Activated naive CD8-positive, alpha-beta T cell treated with anti-CD3 and anti-CD28 coated beads, Interleukin-2, amount 10 ng/mL, durations not matched to agents 7 days and 5 days (primary cell): ENCODE data around the gene KLF3. TPM values are rescaled to one million over a fixed set of nuclear protein-coding genes. Genes with fewer than 3 reads are reported as not detected.
A peak's percentile ranks its signal among the peaks of the same experiment; 100 is the strongest.
"Not testable (repeated sequence)": the region's sequence is repeated elsewhere in the genome, so short reads cannot be mapped to it uniquely, and the experiment has no call there.

Source experiments
- ATAC-seq: fragments of 150-1000 bp; cut with Tn5 transposase; one replicate; pipeline ENCODE4 v1.10.0; 2021; ENCODE audit warnings: low read depth, moderate library complexity
- POLR2A ChIA-PET: fragments of 350-600 bp; sonication (Branson Sonifier 250); formaldehyde crosslinking; loops from one replicate; lab custom pipeline; 2021; ENCODE audit warnings: antibody characterized with exemption; lab: Charles Lee
- DNase-seq: peaks from one replicate; pipeline ENCODE4 v3.0.0; 2021
- H3K27ac Mint-ChIP-seq: one replicate; pipeline ENCODE4 v1.8.0; 2022; ENCODE audit warnings: mild to moderate bottlenecking, mixed read lengths
- H3K27me3 Mint-ChIP-seq: one replicate; pipeline ENCODE4 v1.8.0; 2022; ENCODE audit warnings: mild to moderate bottlenecking, moderate library complexity, mixed read lengths
- H3K36me3 Mint-ChIP-seq: one replicate; pipeline ENCODE4 v1.8.0; 2021; ENCODE audit warnings: mild to moderate bottlenecking, mixed read lengths
- H3K4me1 Mint-ChIP-seq: one replicate; pipeline ENCODE4 v1.8.0; 2021; ENCODE audit warnings: mixed read lengths
- H3K4me3 Mint-ChIP-seq: one replicate; pipeline ENCODE4 v1.8.0; 2022; ENCODE audit warnings: mild to moderate bottlenecking, moderate library complexity, mixed read lengths
- H3K9me3 Mint-ChIP-seq: one replicate; pipeline ENCODE4 v1.8.0; 2021; ENCODE audit warnings: mixed read lengths
- total RNA-seq, 2 experiments: library from RNA; stranded (reverse); gene quantifications; one replicate each; pipeline ENCODE4 v1.2.3, GENCODE V29; 2021

KLF3 gene
- 10 to 100 TPM; 37.8 to 44.1 TPM for total RNA-seq

DNA sequence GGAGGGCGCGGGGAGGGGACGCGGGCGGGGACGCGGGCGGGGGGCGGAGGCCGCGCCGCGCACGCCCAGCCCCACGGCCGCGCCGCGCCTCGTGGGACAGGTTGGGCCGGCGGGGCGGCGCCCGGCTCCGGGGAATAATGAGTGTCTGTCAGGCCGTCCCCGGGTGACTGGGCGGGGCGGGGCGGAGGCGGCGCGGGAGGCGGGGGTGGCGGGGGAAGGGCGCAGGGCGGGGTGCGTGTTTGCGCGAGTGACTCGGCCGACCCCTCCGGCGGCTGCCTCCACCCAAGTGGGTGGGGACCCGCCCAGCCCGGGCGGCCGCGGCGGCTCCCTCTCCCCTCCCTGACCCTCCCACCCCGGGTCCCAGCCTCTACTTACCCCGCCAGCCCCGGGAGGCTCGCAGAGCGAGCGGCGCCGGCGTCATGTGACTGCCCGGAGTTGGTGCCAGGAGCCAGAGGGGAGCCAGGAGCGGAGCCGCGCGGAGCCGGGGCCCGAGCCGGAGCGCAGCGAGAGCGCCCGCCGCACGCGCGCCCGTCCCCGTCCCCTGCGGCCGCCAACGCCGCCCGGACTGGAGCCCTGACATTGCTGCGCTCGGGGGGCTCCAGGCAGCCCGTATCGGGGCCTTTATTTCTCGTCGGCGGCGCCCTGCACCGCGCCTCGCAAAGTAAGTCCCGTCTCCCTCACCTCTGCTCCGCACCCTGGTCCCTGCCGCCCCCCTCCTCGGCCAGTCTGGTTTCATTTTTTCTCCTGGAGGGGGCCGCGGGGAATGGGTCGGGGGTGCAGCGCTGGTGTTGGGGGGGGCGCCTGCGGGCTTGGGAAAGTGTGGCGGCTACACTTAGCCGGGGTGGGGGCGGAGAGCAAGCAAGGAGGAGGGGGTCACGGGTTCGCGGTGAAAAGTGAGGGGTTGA, at the start of gene KLF3:
TSS of gene KLF3 (plus strand) at position 399 of the 905 bp plus-strand sequence. CDS start 16,427 bp downstream, outside the sequence.
- DNase-seq (peak; percentile 91), ATAC-seq (peak; percentile 84)
- Mint-ChIP-seq H3K4me3 (peak within 1 kb of the TSS; percentile 89), H3K27ac (peak within 1 kb of the TSS; percentile 89), H3K9me3 (peaks cover 7% of the 10 kb centered on the region), H3K36me3 (peaks cover 7% of the 10 kb centered on the region), H3K27me3 (no peaks in the 10 kb centered on the region), H3K4me1 (peaks cover 45% of the 10 kb centered on the region)
- POLR2A ChIA-PET, result interaction anchor here (1.4 to 1.9 kb wide), 3 partner anchors 9 to 345 kb away, joined by 3 to 7 read pairs (median 4); no protein-coding TSS in a partner anchor

DNA sequence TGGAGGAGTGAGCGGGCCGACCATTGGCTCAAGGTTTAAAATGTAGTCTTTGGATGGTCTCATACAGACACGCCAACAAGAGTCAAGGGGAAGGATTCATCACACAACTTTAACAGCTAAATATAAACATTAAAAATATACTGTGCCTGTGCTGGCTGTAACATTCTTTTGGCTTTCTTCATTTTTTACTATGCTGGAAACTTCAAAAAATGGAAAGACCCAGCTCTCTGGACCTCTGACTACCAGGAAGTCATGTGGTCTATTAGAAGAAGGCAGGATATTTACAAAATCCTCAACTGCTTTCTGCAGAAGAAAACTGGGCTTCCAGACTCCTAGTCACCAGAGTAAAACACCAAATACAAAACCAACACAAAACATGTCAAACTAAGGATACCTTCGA, 49.8 kb upstream of the KLF3 start:
- no peak overlapping the region for H3K27ac Mint-ChIP-seq
- ATAC-seq (no peak), DNase-seq (no peak)
- POLR2A ChIA-PET, result no interaction called here
- peaks cover 3% of the 10 kb centered on the region for H3K36me3 Mint-ChIP-seq
- no peak overlapping the region for H3K4me3 Mint-ChIP-seq
- H3K27me3 Mint-ChIP-seq, result no peaks in the 10 kb centered on the region
- H3K4me1 Mint-ChIP-seq, result peaks cover 16% of the 10 kb centered on the region
- H3K9me3 Mint-ChIP-seq, result no peaks in the 10 kb centered on the region

DNA sequence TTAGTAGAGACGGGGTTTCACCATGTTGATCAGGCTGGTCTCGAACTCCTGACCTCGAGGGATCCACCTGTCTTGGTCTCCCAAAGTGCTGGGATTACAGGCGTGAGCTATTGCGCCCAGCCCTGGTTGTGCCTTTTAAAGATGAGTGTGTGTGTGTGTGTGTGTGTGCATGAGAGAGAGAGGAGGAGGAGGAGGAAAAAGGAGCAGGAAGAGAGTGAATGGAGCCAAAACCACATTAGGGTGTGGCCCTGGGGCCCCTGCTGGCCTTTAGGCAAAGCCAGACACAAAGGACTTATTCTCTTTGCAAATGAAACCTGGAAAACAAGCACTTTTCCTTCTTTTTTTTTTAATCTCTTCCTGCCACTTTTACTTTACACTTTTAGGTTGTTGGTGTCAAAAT, 48.2 kb upstream of the KLF3 start:
- Mint-ChIP-seq H3K36me3 (peaks cover 3% of the 10 kb centered on the region), H3K4me1 (peaks cover 14% of the 10 kb centered on the region), H3K27me3 (no peaks in the 10 kb centered on the region), H3K4me3 (no peak overlapping the region), H3K27ac (no peak overlapping the region), H3K9me3 (no peaks in the 10 kb centered on the region)
- ATAC-seq, result no peak
- POLR2A ChIA-PET, result no interaction called here
- no peak for DNase-seq

DNA sequence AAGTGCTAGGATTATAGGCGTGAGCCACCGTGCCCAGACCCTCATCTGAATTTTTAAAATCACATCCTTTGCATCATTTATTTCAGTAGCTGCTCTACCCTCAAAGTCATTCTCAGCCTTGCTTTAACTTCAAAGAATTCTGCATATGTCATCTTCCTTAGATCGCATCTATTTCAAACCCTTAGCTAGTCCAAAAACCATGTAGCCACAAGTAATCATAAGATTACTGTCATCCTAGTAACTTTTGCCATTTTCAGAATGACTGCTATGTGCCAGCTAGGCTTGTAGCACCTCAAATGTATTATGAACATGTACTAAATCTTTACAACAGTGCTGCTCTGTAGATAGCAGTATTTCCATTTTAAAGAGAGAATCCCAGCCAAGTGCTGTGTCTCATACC, 45.5 kb upstream of the KLF3 start:
- no peak for DNase-seq
- POLR2A ChIA-PET, result no interaction called here
- Mint-ChIP-seq H3K9me3 (no peaks in the 10 kb centered on the region), H3K36me3 (peaks cover 3% of the 10 kb centered on the region), H3K4me1 (peaks cover 13% of the 10 kb centered on the region), H3K27me3 (no peaks in the 10 kb centered on the region), H3K27ac (no peak overlapping the region), H3K4me3 (no peak overlapping the region)
- no peak for ATAC-seq

DNA sequence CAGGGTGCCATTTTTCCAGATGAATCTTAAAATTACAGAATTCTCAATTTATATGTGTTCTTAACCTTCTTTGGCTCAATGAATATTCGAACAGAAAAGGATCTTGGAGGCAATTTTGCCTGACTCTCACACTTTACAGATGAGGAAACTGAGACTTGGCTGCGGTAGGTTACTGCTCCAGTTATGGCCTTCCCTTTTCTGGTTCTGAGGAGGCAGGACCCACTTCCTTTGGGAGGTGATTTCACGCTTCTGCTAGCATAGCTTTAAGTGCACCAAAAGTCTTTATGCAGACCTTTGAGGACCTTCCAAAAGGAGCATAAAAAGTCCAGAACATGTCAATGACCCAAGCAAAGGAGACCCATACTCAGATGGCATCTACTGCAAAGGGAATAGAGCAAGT, 44.7 kb upstream of the KLF3 start:
- Mint-ChIP-seq H3K36me3 (peaks cover 3% of the 10 kb centered on the region), H3K27me3 (no peaks in the 10 kb centered on the region), H3K27ac (no peak overlapping the region), H3K9me3 (no peaks in the 10 kb centered on the region), H3K4me3 (no peak overlapping the region), H3K4me1 (peaks cover 7% of the 10 kb centered on the region)
- ATAC-seq (no peak), DNase-seq (no peak)
- POLR2A ChIA-PET, result no interaction called here

DNA sequence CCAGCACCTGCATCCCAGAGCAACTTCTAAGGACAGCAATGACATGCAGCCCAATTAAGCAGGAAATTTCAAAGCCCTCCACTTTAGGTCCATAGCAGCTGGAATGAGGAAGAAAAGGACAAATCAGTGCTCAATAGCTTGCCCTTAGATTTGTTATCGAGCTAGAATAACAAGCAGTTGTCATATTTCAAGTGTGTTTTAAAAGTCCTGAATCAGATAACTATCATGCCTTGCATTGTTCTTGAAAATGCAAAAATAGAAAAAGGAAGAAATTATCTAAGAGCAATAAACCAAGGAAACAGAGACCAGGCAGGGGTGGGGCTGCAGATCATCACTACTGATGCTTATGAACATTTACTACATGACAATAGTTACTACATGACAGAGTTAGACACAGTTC, 43.9 kb upstream of the KLF3 start:
- Mint-ChIP-seq H3K27me3 (no peaks in the 10 kb centered on the region), H3K4me1 (peaks cover 2% of the 10 kb centered on the region), H3K9me3 (no peaks in the 10 kb centered on the region), H3K36me3 (peaks cover 3% of the 10 kb centered on the region), H3K27ac (no peak overlapping the region), H3K4me3 (no peak overlapping the region)
- POLR2A ChIA-PET, result no interaction called here
- no peak for DNase-seq
- ATAC-seq, result no peak

DNA sequence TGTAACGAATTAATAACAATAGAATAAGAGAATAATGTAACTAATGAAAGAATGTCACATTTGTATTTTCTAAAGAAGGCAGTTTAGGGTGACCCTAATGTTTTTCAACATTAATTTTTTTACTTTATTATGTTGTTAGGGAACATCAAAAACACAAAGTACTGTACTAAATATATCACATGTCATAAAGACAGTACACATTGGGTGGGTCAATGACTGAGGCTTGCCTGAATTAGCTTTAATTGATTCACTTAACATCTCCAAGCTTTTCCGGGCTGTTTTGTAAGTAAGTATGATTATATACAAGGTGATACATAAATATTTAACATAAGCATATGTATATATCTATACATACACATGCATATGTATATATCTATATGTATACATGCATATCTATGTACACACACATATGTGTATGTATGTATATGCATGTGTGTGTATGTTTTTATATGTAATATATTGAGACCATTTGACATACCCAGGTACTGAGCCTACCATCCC, 43.4 kb upstream of the KLF3 start:
- POLR2A ChIA-PET, result no interaction called here
- Mint-ChIP-seq H3K36me3 (peaks cover 3% of the 10 kb centered on the region), H3K4me3 (no peak overlapping the region), H3K27ac (no peak overlapping the region), H3K9me3 (no peaks in the 10 kb centered on the region), H3K4me1 (peaks cover 4% of the 10 kb centered on the region), H3K27me3 (no peaks in the 10 kb centered on the region)
- ATAC-seq, result no peak
- DNase-seq, result no peak

DNA sequence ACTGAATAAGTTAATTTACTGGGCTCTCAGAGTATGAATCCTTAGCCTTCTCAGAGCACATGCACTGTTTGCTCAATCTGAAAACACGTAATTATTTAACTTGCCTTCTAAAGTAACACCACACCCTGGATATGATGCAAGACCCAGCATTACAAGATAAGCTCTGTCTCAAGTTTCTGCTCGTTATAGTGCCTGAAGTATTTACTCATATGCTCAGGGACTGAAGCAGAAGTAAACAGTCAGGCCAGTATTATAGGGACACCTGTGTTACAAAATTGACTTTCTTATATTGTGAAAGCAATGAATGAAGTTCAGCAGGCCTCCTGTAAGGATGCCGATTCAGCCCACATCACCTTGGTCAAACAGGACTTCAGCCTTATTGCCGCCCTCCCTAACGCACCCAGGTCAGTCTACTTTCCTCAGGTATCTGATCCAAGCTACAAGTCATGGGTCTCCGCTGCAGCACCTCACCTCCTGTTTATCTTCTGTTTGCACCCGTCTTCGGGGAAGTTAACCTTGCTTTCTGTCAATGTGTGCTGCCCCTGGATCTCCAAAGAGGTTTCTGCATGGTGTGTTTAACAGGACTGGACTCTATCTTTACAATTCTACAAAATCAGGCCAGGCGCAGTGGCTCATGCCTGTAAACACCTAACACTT, 42.8 kb upstream of the KLF3 start:
- DNase-seq (no peak), ATAC-seq (no peak)
- Mint-ChIP-seq H3K27ac (no peak overlapping the region), H3K4me3 (no peak overlapping the region), H3K36me3 (peaks cover 3% of the 10 kb centered on the region), H3K9me3 (no peaks in the 10 kb centered on the region), H3K27me3 (no peaks in the 10 kb centered on the region), H3K4me1 (peaks cover 4% of the 10 kb centered on the region)
- POLR2A ChIA-PET, result no interaction called here

DNA sequence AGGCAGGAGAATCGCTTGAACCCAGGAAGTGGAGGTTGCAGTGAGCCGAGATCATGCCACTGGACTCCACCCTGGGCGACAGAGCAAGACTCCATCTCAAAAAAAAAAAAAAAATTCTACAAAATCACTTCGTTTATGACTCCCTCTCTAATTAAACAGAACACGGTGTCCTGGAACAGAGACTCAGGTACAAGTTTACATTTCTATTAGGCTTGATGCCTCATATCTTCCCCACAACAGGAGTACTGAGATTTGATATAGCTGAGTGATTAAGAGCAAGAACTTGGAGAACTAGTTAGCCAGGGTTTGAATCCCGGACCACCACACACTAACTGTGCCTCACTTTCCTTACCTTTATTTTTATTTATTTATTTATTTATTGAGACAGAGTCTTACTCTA, 42.2 kb upstream of the KLF3 start:
- no peak for ATAC-seq

DNA sequence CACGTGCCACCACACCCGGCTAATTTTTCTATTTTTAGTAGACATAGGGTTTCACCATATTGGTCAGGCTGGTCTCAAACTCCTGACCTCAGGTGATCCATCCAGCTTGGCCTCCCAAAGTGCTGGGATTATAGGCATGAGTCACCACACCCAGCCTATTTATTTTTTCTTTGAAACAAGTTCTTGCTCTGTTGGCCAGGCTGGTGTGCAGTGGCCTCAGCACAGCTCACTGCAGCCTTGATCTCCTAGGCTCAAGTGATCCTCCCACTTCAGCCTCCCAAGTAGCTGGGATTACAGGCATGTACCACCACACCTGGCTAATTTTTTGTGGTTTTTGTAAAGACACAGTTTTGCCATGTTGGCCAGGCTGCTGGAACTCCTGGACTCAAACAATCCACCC, 41.7 kb upstream of the KLF3 start:
- POLR2A ChIA-PET, DNase-seq, H3K9me3 Mint-ChIP-seq, H3K4me1 Mint-ChIP-seq, H3K27me3 Mint-ChIP-seq, ATAC-seq, H3K4me3 Mint-ChIP-seq, H3K36me3 Mint-ChIP-seq, H3K27ac Mint-ChIP-seq: not testable (repeated sequence)

More for the DNA sequence above, 42.2 kb upstream of the KLF3 start:
- Mint-ChIP-seq H3K27ac (no peak overlapping the region), H3K27me3 (no peaks in the 10 kb centered on the region), H3K36me3 (peaks cover 3% of the 10 kb centered on the region), H3K9me3 (no peaks in the 10 kb centered on the region), H3K4me3 (no peak overlapping the region), H3K4me1 (peaks cover 4% of the 10 kb centered on the region)
- POLR2A ChIA-PET, result no interaction called here
- no peak for DNase-seq

DNA sequence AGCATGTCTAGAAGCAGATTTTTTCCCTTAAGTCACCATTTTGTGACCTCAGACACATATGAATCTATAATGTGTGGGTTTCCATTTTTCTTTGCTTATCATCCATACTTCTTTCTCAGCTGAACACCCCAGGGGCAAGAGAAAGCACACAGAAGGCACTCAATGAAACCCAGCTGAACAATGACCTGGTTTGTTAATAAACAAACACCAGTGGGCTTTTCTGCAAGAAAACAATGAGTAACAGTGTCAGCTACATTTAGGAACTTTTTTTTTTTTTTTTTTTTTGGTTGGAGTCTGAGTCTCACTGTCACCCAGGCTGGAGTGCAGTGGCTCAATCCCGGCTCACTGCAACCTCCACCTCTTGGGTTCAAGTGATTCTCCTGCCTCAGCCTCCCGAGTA, 40.7 kb upstream of the KLF3 start:
- POLR2A ChIA-PET, result interaction anchor here (0.7 kb wide), 1 partner anchor 18 kb away, joined by 4 read pairs; no protein-coding TSS in a partner anchor
- no peaks in the 10 kb centered on the region for H3K27me3 Mint-ChIP-seq
- H3K4me3 Mint-ChIP-seq, result no peak overlapping the region
- no peaks in the 10 kb centered on the region for H3K36me3 Mint-ChIP-seq
- ATAC-seq (no peak), DNase-seq (no peak)
- H3K4me1 Mint-ChIP-seq, result peaks cover 4% of the 10 kb centered on the region
- no peak overlapping the region for H3K27ac Mint-ChIP-seq
- H3K9me3 Mint-ChIP-seq, result no peaks in the 10 kb centered on the region

DNA sequence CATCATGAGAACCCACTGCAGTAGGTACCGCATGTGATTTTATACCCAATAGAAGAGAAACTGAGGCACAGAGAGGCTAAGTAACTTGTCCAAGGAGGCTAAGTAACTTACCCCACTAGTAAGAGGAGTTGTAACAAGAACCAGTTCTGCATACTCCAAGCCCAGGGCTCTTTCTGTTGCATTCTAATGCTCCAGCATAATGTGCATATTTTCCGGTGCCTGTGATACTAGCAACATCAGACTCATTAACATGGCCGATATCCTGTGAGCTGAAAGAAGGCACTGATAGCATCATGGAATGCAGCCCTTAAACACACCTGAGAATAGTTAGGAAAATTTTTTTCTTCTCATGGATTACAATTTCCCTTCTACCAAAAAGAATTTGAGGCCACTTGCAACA, 39.7 kb upstream of the KLF3 start:
- ATAC-seq (no peak), DNase-seq (no peak)
- Mint-ChIP-seq H3K9me3 (no peaks in the 10 kb centered on the region), H3K36me3 (no peaks in the 10 kb centered on the region), H3K4me3 (no peak overlapping the region), H3K27ac (no peak overlapping the region), H3K4me1 (peaks cover 4% of the 10 kb centered on the region), H3K27me3 (no peaks in the 10 kb centered on the region)
- POLR2A ChIA-PET, result interaction anchor here (0.6 kb wide), 1 partner anchor 45 kb away, joined by 3 read pairs; no protein-coding TSS in a partner anchor

DNA sequence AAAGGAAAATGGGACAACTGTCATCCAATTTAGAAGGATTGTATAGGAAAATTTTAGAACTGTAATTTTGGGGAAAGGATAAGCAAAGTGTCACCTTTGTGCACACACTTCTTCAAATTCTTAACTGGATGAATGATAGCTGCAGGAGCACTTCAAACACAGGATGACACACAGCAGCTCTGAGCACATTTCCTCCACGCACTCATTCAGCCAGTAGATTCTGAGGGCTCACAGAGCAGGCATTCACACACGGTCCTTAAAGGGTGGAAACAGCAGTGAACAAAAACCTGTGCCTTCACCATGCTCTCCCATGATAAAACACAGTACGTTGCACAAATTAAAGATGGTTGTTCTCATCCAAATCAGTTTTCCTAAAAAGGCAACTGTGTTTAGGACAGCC, 38.5 kb upstream of the KLF3 start:
- Mint-ChIP-seq H3K4me1 (peaks cover 4% of the 10 kb centered on the region), H3K4me3 (no peak overlapping the region), H3K36me3 (no peaks in the 10 kb centered on the region), H3K27ac (no peak overlapping the region), H3K27me3 (no peaks in the 10 kb centered on the region), H3K9me3 (no peaks in the 10 kb centered on the region)
- POLR2A ChIA-PET, result no interaction called here
- ATAC-seq (no peak), DNase-seq (no peak)
